Breast epithelium (tissue), 4 donors: ENCODE results near the gene RRAD. TPM values are rescaled to one million over a fixed set of nuclear protein-coding genes. Genes with fewer than 3 reads are reported as not detected.
"Not testable (repeated sequence)": the region's sequence is repeated elsewhere in the genome, so short reads cannot be mapped to it uniquely, and the experiment has no call there.

ENCODE experiments used
- DNase-seq, 2 donors: peaks; one replicate each; pipeline ENCODE4 v3.0.0-alpha.2; 2019; ENCODE audit warnings: low spot score in 2 of 2
- H3K27ac ChIP-seq, 2 donors: fragments of 200-600 bp; sonication (generic) in 1 of 2; one replicate each; pipeline ENCODE4 v1.5.1; 2016 to 2019; ENCODE audit warnings: mild to moderate bottlenecking in 1 of 2
- H3K27me3 ChIP-seq, 2 donors: fragments of 200-600 bp; sonication (generic) in 1 of 2; one replicate each; pipeline versions ENCODE4 v1.5.1 to v1.6.0; 2017 to 2019; ENCODE audit warnings: control low read depth in 1 of 2, mild to moderate bottlenecking in 1 of 2
- H3K36me3 ChIP-seq: fragments of 200-600 bp; one replicate; pipeline ENCODE4 v1.5.1; 2019
- H3K4me1 ChIP-seq, 2 donors: fragments of 200-600 bp; sonication (generic); one replicate each; pipeline ENCODE4 v1.5.1; 2016 to 2019; ENCODE audit warnings: control low read depth in 1 of 2
- H3K4me3 ChIP-seq, 3 donors: fragments of 200-600 bp; sonication (generic); 1 replicate in 2 of 3; 2 replicates in 1 of 3; pipeline ENCODE4 v1.5.1; 2016 to 2019; ENCODE audit warnings: mild to moderate bottlenecking in 3 of 3, moderate library complexity in 2 of 3
- H3K9me3 ChIP-seq, 2 donors: fragments of 200-600 bp; sonication (generic) in 1 of 2; one replicate each; pipeline ENCODE4 v1.5.1; 2016 to 2019; ENCODE audit warnings: control low read depth in 1 of 2
- POLR2A ChIP-seq: fragments of 450-650 bp; IDR thresholded peaks from one replicate; pipeline ENCODE4 v1.6.1; 2016; ENCODE audit warnings: antibody characterized with exemption, mild to moderate bottlenecking, moderate library complexity
- POLR2AphosphoS5 ChIP-seq, 3 donors: sonication (generic); formaldehyde crosslinking; IDR thresholded peaks; one replicate each; pipeline ENCODE4 v1.6.1; 2017; ENCODE audit warnings: antibody characterized with exemption in 3 of 3
- intact Hi-C: fragments of 100-400 bp; cut with DNase I; formaldehyde crosslinking; loops from one replicate; pipeline ENCODE4 v1.15.1; 2023; ENCODE audit warnings: low total_unique reads
- total RNA-seq, 3 donors: library from RNA; depleted of rRNA; stranded (reverse); fragments of >200 nt; gene quantifications; one replicate each; pipeline ENCODE4 v1.1.0, GENCODE V29; 2016
- TF ChIP-seq, protein P1 (sequence below), 3 donors: fragments of 450-650 bp; IDR thresholded peaks; one replicate each; pipeline ENCODE4 v1.5.1; 2016 to 2017; ENCODE audit warnings: antibody characterized with exemption in 3 of 3, mild to moderate bottlenecking in 3 of 3, moderate library complexity in 3 of 3

Gene RRAD, protein sequence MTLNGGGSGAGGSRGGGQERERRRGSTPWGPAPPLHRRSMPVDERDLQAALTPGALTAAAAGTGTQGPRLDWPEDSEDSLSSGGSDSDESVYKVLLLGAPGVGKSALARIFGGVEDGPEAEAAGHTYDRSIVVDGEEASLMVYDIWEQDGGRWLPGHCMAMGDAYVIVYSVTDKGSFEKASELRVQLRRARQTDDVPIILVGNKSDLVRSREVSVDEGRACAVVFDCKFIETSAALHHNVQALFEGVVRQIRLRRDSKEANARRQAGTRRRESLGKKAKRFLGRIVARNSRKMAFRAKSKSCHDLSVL
- total RNA-seq: 10 to 100 TPM in 1 of 3 donors, 1 to 10 TPM in 2; 7.7 to 11.1 (median 8.0) TPM

DNA sequence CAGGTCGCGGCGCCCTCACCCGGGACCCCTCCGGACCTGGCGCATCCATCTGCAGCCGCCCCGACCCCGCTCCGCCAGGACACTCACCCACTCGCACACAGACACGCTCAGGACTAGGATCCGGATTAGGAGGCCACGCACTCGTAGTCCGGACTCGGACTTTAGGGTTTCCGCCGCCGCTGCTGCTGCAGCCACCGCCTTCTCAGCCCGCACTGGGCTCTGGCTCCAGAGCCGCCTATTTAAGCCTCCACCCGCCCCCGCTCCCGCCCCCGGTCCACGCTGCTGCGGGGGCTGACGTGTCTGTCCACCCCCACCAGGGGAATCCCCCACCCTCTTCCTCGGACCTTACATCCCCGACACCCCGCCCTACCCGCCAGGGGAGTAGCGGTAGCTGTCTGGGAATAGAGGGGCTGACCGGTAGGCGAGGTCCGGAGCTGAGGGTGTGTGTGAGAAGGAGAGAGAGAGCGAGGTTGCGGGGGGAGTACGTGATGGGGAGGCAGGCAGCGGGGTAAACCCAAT is at the start of gene RRAD:
Gene RRAD, minus strand, starts transcription at position 214 of the 519 bp plus-strand sequence. CDS start 356 bp downstream, outside the sequence.
- H3K36me3 ChIP-seq: no peaks in the 10 kb centered on the region
- peak within 1 kb of the TSS; percentile 17 to 74 for H3K27ac ChIP-seq
- intact Hi-C loops: no loop called here
- DNase-seq: no peak
- H3K27me3 ChIP-seq: peaks cover 0 to 4% of the 10 kb centered on the region in 2 donors
- H3K4me1 ChIP-seq: peaks cover 0 to 6% of the 10 kb centered on the region in 2 donors
- no peak for TF ChIP-seq POLR2AphosphoS5 (IDR thresholded peaks at IDR 0.05)
- H3K9me3 ChIP-seq: no peaks in the 10 kb centered on the region
- peak within 1 kb of the TSS; percentile 45 to 70 (median 51) for H3K4me3 ChIP-seq

DNA sequence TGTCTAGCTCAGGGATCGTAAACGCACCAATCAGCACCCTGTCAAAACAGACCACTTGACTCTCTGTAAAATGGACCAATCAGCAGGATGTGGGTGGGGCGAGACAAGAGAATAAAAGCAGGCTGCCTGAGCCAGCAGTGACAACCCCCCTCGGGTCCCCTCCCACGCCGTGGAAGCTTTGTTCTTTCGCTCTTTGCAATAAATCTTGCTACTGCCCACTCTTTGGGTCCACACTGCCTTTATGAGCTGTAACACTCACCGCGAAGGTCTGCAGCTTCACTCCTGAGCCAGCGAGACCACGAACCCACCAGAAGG is 49.6 kb upstream of the RRAD start:
- H3K9me3 ChIP-seq, DNase-seq, H3K36me3 ChIP-seq, H3K27me3 ChIP-seq, H3K27ac ChIP-seq, H3K4me1 ChIP-seq, intact Hi-C loops: not testable (repeated sequence)
- H3K4me3 ChIP-seq: peak overlapping the region in 1 of 3 donors; percentile 8

DNA sequence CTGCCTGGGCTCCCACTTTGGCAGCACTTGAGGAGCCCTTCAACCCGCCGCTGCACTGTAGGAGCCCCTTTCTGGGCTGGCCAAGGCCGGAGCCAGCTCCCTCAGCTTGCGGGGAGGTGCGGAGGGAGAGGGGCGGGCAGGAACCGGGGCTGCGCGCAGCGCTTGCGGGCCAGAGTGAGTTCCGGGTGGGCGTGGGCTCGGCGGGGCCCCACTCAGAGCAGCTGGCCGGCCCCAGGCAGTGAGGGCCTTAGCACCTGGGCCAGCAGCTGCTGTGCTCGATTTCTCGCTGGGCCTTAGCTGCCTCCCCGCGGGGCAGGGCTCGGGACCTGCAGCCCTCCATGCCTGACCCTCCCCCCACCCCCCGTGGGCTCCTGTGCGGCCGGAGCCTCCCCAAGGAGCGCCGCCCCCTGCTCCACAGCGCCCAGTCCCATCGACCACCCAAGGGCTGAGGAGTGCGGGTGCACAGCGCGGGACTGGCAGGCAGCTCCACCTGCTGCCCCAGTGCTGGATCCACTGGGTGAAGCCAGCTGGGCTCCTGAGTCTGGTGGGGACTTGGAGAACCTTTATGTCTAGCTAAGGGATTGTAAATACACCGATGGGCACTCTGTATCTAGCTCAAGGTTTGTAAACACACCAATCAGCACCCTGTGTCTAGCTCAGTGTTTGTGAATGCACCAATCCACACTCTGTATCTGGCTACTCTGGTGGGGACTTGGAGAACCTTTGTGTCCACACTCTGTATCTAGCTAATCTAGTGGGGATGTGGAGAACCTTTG is 49.0 kb upstream of the RRAD start:
- intact Hi-C loops, H3K36me3 ChIP-seq, H3K27ac ChIP-seq, H3K9me3 ChIP-seq, H3K4me3 ChIP-seq, DNase-seq, H3K27me3 ChIP-seq, H3K4me1 ChIP-seq: not testable (repeated sequence)

DNA sequence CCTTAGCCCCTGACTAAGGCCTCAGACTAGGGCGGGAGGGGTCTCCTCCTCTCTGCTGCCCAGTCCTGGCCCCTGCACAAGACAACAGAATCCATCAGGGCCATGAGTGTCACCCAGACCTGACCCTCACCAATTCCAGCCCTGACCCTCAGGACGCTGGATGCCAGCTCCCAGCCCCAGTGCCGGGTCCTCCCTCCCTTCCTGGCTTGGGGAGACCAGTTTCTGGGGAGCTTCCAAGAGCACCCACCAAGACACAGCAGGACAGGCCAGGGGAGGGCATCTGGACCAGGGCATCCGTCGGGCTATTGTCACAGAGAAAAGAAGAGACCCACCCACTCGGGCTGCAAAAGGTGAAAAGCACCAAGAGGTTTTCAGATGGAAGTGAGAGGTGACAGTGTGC is 48.4 kb upstream of the RRAD start:
- intact Hi-C loops: no loop called here
- Histone ChIP-seq H3K36me3 (no peaks in the 10 kb centered on the region), H3K4me3 (no peak overlapping the region), H3K27me3 (no peaks in the 10 kb centered on the region), H3K4me1 (no peaks in the 10 kb centered on the region), H3K27ac (no peak overlapping the region), H3K9me3 (no peaks in the 10 kb centered on the region)
- TF ChIP-seq, protein P1, sequence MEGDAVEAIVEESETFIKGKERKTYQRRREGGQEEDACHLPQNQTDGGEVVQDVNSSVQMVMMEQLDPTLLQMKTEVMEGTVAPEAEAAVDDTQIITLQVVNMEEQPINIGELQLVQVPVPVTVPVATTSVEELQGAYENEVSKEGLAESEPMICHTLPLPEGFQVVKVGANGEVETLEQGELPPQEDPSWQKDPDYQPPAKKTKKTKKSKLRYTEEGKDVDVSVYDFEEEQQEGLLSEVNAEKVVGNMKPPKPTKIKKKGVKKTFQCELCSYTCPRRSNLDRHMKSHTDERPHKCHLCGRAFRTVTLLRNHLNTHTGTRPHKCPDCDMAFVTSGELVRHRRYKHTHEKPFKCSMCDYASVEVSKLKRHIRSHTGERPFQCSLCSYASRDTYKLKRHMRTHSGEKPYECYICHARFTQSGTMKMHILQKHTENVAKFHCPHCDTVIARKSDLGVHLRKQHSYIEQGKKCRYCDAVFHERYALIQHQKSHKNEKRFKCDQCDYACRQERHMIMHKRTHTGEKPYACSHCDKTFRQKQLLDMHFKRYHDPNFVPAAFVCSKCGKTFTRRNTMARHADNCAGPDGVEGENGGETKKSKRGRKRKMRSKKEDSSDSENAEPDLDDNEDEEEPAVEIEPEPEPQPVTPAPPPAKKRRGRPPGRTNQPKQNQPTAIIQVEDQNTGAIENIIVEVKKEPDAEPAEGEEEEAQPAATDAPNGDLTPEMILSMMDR (IDR thresholded peaks at IDR 0.05): no peak
- TF ChIP-seq POLR2A (no peak), POLR2AphosphoS5 (IDR thresholded peaks at IDR 0.05) (no peak)
- DNase-seq: no peak

DNA sequence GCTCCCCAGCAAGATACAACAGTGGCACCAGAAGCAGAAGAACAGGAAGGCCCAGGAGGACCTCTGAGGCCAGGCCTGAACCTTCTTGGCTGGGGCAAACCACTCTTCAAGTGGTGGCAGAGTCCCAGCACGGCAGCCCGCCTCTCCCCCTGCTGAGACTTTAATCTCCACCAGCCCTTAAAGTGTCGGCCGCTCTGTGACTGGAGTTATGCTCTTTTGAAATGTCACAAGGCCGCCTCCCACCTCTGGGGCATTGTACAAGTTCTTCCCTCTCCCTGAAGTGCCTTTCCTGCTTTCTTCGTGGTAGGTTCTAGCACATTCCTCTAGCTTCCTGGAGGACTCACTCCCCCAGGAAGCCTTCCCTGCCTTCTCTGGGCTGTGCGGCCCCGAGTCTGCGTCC is 47.6 kb upstream of the RRAD start:
- no peak overlapping the region for H3K27ac ChIP-seq
- H3K4me1 ChIP-seq: no peaks in the 10 kb centered on the region
- no peak overlapping the region for H3K4me3 ChIP-seq
- H3K27me3 ChIP-seq: no peaks in the 10 kb centered on the region
- no peaks in the 10 kb centered on the region for H3K9me3 ChIP-seq
- intact Hi-C loops: no loop called here
- H3K36me3 ChIP-seq: no peaks in the 10 kb centered on the region
- TF ChIP-seq, protein P1 (IDR thresholded peaks at IDR 0.05): no peak
- TF ChIP-seq POLR2A: no peak
- TF ChIP-seq POLR2AphosphoS5 (IDR thresholded peaks at IDR 0.05): no peak
- no peak for DNase-seq

DNA sequence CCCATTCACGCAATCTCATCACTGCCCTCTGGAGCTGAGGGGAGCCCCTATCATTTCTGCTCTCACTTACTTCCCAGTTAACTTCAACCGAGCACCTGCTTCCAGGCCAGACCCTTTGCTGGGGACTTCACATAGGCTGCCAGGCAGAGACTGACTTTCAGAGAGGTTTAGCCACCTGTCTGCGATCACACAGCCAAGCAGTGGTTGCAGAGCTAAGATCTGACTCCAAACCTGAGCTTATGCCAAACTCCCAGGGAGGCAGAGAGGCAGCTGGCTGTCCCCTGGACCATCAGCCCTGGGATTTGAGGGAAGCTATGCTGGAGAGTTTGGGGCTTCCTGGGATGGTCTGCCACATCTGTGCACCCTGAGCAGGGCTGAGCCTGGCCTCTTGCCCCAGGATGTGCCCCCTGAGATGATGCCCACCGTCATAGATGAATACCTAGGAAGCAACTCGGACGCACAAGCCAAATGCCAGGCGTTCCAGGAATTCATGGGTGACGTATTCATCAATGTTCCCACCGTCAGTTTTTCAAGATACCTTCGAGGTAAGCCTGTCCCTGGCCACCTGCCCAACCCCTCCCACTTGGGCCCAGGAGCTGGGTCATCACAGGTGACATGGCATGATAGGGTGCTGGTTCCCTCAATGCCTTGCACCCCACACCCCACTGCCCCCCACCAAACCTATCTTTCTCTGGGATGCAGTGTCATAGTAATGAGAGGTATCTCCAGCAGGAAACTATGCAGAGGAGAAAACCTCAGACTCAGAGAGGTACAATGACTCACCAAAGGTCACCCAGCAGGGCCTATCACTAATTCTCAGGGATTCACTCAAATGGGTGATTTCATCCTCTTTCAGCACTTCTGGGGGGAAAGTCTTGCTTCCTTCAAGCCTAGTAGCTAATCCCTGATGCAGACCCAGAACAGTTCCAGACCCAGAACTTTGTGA is 45.7 kb upstream of the RRAD start:
- no peaks in the 10 kb centered on the region for H3K9me3 ChIP-seq
- no peaks in the 10 kb centered on the region for H3K4me1 ChIP-seq
- no peaks in the 10 kb centered on the region for H3K27me3 ChIP-seq
- intact Hi-C loops: no loop called here
- H3K36me3 ChIP-seq: no peaks in the 10 kb centered on the region
- H3K4me3 ChIP-seq: no peak overlapping the region
- no peak overlapping the region for H3K27ac ChIP-seq
- no peak for TF ChIP-seq POLR2AphosphoS5 (IDR thresholded peaks at IDR 0.05)
- no peak for TF ChIP-seq POLR2A
- TF ChIP-seq, protein P1 (IDR thresholded peaks at IDR 0.05): no peak
- no peak for DNase-seq
